NCI-H446 treated with DMSO at 0.1 percent for 48 hours (cell line): ENCODE measurements around the gene SSBP2.
A peak's percentile ranks its signal among the peaks of the same experiment; 100 is the strongest.
"Not testable (repeated sequence)": the region's sequence is repeated elsewhere in the genome, so short reads cannot be mapped to it uniquely, and the experiment has no call there.

Experiments used
- DNase-seq: peaks from one replicate; lab custom pipeline; 2025; lab: John Stamatoyannopoulos, UW

SSBP2 gene

DNA sequence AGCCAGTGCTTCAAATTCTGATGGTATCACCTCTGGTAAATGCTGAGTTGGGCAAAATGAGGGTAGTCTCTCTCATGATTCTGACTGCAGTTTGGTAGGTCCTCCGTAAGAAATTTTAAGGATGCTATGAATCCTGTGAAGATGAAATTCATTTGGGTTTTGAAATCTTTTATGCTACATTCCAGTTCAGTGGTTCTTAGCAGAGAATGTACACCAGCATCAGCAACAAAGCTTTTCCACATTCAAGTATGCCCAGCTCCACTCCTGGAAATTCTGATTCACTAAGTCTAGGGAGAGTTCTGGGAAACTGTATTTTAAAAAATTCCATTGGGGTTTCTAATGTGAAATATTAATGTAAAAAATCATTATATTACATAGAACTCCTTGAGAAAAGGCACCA lies 323.3 kb downstream of the SSBP2 start:
- no peak for DNase-seq

DNA sequence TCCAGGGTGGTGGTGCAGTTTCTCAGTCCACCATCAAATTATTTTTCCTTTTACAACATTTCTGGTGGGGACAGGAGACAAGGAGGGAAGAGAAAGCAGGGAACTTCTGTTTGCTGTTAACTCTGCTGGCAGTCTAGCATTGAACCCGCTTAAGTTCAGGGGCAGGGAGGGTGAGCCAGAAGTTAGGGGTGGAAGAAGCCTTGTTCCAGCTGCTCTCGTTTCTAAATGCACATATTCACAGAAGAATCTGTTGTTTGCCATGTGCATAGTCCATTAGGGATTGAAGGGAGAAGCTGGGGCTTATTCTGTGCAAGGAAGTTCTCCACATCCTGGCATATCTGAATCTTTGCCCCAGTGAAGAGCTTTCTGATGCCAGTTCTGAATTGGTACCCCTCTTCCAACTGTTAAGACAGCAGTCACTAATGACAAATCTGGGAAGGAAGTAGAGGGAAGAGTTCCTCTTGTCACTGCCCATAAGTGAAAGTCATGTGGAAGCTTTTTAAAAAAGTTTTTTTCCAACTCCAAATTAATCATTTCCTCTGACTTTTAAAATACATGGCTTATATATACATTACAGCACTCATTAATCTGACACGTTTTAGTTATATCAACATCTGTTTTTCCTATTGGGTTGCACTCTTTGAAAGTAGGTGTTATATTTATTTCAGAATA lies 324.4 kb downstream of the SSBP2 start:
- DNase-seq, result no peak

DNA sequence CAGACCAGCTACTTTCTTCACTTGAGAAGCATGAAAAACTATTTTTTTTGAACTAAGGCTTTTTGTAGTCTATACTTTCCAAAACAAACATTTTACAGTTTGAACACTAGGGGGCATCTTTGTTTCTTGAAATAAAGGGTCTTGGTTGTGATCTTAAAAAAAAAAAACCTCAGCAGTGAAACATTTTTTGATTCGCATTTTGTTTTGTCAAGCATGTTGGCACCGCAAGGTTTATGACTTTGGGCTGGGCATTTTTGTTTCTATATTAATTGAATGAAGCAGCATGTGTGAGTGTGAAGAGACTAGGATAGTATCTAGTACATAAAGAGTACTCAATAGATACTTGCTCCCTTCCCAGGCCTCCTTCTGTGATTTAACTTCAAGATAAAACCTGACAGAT lies 325.3 kb downstream of the SSBP2 start:
- DNase-seq, result peak; percentile 47

DNA sequence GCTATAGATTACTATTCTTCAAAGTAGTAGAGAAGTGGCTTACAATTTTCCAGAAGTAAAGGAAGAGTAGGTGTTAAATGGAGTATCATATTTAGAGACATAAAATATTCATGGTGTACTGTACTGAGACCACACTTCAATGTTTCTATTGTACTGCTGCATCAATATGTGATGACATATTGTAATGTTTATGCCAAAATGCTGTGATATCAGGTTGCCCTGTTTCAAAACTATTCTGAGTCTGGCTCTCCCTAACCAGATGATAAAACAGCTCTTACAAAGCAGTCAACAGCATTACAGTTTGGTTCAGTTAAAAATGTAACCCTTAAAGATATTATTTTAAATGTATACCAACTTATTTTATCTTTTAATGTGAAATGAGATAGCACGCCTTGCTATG lies 326.2 kb downstream of the SSBP2 start:
- DNase-seq, result no peak

DNA sequence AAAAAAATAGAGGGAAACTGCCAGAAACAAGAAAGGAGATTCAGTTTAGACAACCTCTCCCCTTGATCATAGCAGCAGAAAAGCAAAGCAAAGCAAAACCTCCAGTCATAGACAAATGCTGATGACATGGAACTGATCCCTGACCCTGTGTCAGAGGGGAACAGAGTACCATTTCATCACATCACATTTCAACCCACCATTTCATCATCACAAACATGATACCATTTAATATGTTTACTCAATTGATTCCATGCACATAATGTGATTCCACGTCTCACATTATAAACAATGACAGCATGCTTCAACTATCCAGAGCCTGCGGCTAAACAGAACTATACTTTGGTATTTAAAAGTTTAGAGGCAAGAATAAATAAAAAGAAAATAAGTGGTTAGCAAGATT lies 328.2 kb downstream of the SSBP2 start:
- no peak for DNase-seq

DNA sequence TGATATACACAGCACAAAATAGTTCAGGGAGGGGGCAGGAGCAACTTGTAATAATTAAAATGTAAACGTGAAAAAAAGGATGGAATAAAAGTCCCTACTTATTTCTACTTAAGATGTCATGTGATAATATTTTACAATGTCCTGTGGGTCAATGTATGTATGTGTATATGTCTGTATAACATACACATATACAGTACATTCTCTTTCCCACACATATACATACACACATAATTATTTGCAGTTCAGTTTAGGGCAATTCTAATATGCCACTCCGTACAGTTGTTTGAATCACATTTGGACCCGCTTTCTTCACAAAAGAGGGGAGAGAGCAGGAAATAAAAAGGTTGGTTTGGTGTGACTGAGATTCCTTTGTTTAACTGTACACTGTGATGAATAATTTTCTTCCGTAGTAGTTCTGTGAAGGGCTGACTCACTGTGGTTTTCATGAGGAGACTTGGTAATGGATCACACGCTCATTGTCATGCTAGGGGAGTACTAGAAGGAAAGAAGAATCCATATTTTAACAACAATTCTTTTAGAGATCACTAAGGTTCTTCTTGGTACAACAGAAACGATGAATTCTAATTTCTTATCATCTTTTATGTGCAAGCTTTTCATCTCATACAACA lies 330.7 kb downstream of the SSBP2 start:
- DNase-seq, result no peak

DNA sequence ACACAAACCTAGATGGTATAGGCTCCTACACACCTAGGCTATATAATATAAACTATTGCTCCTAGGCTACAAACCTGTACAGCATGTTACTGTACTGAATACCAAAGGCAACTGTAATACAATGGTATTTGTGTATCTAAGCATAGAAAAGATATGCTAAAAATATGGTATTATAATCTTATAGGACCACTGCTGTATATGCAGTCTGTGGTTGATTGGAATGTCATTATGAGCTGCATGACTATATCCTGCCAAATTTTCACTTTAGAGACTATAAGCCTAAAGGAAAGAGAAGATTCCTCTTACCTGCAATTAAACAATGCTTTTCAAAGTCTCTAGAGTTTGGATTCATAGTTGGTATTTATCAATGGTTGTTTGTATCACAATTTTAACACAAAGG lies 332.3 kb downstream of the SSBP2 start:
- DNase-seq, result no peak

DNA sequence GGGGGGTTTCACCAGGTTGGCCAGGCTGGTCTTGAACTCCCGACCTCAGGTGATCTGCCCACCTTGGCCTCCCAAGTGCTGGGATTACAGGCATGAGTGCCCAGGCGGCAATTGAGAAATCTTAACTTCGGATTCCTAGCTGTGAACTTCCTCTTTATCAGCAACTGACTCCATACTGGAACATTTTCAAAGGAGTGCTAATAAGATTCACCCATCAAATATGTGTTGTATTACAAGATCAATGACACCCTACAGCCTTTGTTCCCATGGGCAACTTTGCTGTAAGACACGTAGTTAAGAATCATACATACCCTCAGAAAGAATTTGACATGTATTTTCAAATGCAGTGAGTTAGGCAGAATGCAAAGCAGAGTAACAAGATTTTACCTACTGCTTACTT lies 333.8 kb downstream of the SSBP2 start:
- no peak for DNase-seq

DNA sequence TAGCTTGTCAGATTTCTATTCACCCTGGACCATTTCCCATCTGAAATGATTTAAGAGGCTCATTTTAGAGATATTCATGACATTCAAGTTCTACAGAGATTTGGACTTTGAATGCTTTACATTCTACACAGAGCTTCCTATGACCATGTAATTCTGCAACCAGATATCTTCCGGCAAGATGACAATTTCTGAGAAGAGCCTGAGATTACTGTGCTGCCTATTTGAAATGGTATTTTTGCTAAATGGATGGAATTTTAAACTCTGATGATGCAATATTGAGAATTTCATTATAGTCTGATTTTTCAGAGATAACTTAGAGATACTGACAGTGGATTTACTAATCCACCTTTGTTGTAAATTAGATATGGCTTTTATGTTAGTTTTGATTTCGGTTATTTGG lies 341.0 kb downstream of the SSBP2 start:
- no peak for DNase-seq

DNA sequence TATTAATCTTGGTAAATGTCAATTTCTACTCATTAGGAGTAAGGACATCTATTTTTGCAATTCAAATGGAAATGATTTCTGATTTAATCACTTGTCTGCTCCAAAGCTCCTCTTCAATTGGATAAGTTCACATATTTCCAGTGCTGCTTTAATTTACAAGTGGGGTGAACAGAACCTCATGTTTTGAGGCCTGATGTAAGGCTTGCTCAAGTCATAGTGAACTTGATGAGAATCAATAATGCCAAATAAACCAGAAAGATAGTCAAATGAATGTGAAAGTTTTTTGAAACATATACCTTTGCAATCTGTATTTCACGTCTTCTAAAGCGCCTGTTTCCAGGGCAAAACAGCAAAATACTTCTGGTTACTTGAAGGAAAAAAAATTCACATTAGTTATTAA lies 341.5 kb downstream of the SSBP2 start:
- DNase-seq, result no peak

DNA sequence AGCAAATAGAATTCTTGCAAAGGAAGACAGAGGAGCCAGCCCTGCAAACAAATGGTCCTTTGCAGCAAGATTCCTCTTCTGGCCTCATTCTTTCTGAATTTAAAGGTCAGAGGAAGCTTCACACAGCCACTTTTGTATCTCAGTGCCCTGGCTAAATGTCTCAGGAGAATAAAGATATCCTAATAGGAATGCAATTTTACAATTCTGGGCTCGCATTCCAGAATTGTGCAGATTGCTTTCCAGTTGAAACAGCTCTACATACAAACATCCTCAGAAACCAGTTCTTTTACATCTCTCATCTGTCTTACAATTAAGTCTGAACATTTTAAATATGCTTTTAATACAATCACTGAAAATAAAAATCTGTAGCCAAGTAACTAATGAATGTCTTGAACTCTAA lies 342.4 kb downstream of the SSBP2 start:
- no peak for DNase-seq

DNA sequence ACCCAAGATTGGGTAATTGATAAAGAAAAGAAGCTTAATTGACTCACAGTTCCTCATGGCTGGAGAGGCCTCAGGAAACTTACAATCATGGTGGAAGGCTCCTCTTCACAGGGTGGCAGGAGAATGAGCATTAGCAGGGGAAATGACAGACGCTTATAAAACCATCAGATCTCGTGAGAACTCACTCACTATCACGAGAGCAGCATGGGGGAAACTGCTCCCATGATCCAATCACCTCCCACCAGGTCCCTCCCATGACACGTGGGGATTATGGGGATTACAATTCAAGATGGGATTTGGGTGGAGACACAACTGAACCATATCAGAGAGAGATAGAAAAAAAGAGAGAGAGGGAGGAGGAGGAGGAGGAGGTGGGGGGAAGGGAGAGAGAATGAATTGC lies 343.1 kb downstream of the SSBP2 start:
- DNase-seq, result not testable (repeated sequence)

DNA sequence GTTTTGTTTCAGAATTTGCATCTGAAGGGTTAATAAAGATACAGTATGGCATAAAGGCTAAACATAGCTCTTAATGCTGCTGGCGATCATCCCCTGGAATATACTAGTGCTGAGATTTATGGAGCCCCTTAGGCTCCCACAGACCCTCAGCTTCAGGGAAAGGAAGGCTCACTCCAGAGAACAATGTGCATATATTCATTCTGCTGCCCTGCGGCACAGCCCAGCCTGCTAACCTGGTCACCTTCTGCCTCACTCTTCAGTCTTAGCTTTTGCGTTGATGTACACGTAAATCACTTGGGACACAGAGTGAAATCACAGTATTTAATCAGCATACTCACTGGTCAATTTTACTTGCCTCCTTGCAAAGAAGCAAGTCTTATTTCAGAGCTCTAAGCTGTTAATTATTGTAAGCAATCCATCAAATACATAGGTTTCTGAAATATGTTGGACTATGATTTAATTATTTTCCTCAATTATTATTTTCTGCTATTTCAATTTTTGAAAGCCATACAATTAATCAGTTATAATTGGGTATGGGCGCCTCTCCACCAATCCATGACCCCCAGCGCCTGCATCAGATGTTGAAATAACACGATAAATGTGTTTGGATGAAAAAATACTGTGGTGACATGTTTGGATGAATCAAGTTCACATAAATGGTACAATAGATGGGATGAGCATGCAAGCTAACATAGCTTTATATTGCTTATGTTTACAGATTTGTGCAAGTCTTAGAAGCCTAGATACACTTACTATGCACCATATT lies 345.6 kb downstream of the SSBP2 start:
- DNase-seq, result no peak

DNA sequence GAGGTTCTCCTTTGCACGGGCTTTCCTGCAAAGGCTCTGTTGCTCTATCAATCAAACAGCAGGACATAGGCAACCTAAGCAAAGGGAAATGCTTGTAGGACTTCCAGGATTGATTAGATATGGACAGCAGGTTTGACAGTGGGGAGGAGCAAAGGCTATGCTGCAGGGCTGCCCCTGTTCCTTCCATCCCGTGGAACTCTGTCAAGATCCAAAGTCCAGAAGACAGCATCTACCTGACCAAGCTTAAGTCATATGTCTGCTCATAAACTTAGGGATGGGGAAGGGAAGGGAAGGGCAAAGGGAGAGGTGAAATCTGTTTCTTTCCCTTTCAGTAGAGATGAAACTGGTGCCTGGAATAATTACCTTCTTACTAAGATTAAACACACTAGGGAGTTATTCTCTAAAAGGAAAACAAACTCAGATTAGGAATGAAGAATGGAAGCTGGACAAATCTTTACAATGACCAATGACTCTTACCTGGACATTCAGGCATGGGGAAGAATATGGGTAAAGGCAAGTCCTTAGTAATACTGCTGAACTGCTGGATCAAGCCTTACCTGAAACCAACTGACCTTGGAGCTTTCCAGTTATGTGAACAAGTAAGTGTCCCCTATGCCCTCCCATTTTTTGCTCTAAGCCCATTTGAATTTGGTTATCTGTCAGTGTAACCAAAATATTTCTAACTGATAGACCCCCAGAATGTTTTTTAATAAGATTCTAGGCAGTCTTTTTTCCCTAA lies 348.5 kb downstream of the SSBP2 start:
- no peak for DNase-seq

DNA sequence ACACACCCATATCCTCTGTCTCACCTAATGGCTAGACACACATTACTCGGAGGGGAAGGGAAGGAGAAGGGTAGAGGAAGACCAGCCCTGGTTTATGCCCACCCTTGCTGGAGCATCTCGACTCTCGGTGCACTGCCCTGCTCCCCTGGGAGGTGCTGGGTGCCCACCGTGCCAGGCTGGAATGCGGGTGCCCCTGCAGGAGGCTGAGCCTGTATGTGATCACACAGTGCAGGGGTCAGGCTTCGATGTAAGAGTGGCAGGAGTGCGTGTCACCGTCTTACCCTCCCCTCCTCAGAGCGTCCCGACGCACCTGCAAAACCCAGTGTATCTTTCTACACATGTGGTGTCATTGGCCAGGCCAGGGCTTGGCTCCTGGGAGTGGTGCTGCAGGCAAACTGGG lies 349.6 kb downstream of the SSBP2 start:
- no peak for DNase-seq

DNA sequence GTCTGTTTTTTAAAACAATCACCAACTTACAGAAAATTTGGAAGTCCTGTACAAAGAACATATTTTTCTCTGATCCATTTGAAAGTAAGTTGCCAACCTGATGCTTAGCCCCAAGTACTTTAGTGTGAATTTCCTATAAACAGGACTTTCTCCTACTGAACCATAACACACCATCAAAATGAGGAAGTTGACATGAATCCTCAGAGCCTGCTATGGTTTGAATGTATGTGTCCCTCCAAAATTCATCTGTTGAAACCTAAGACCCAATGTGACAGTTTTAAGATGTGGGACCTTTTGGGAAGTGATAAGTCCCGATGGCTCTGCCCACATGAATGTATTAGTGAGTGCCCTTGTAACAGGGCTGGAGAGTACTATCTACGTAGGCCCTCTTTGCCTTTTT lies 350.5 kb downstream of the SSBP2 start:
- no peak for DNase-seq

DNA sequence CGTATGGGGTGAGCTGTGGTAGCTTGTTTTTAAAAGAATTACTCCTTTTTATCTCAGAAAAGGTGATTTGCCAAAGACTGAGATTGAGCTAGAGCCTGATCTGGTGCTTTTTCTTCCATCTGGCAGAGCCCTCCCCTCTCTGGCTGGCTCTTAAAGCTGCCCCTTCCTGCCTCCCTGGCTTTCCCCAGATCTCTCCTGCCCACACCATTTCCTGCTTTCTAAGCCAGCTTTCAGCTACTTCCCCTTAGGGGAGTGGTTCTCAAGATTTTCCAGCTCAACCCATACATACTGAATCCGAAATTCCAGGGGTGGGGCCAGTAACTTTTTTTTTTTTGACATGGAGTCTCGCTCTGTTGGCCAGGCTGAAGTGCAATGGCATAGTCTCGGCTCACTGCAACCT lies 352.2 kb downstream of the SSBP2 start:
- no peak for DNase-seq

DNA sequence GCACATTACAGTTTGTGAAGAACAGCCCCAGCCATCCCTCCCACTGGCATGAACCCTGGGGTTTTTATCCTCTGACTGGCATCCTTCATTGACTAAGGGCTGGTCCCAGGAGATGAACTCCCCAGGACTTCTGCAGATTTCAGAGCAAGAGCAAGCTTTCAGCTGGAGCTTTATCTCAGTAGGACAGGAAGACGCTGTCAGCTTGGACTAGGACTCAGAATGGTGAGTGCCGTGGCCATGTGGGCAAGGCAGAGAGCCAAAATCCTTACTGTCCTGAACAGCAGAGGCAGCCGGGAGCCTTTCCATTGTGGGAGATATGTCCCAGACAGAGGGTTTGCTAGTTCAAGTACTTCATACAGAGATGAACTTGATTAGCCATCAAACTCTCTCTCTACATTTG lies 353.7 kb downstream of the SSBP2 start:
- no peak for DNase-seq

DNA sequence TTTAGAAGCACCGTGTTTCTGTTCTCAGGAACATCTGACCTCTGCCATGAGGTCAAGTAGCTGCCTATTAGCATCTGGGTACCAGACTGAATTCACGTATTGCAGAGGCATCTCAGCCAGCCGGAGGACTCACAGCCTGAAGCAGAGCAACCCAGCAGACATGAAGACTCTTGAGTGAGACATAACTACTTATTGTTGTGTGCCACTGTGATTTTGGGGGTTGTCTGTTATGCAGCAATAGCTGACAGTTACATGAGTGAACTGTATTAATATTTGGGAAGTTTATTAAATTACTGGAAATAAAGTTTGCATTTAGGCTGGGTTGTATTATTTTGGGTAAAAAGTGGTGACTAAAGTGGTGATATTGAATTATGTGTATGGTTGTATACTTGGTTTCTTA lies 355.6 kb downstream of the SSBP2 start:
- DNase-seq, result no peak

DNA sequence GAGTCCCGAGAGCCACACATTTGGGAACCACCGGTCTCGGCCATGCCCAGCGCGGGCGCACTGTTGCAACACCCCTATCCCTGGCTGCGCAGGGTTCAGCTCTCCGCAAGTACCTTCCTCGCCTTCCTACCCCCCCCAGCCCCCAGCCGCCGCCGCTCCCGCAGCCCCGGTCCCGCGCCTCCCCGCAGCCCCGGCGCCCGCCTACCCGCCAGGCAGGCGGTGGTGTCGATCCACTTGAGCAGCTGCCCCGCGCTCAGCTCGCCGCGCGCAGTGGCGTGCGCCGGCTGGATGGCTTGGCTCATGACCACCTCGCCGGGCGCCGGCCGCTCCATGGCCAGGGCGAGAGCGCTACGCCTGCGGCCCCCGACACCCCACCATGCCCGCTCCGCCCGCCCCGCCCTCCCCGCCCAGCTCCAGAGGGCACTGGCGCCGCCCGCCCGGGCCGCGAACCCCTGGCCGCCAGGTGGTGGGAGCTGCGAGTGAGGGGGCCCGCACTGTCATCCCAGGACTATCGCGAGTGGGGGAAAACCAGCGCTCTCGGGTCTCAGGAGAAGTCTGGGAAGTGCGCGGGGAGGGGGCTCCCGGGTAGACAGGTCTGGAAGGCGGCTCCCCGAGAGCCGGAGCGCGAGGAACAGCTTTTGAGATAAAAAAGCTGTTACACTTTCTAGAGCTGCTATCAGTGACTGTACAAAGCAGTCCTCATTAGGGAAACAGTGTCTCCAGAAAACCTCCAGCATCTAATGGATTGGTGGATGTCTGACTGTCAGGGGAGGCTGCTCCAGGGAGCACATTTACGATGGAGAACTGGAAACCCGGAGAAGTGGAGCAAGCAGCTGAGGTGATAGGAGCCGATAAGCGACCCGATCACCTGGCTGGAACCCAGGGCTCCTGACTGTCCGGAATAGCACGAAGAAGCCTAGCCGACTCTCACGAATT lies 356.8 kb downstream of the SSBP2 start, which contains the start of gene ACOT12:
ACOT12 (minus strand) TSS at position 352 of the 936 bp plus-strand sequence; CDS start at position 332, 20 bp downstream.
- no peak for DNase-seq

DNA sequence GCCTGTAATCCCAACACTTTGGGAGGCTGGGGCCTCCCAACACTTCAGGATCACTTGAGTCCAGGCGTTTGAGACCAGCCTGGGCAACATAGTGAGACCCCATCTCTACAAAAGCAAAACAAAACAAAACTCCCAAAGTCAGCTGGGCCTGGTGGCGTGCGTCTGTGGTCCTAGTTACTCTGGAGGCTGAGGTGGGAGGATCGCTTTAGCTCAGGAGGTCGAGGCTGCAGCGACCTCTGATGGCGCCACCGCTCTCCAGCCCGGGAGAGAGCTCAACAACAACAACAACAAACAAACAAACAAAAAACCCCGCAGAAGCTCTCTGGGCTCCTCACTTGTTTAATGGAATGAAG lies 357.5 kb downstream of the SSBP2 start:
- DNase-seq, result no peak

DNA sequence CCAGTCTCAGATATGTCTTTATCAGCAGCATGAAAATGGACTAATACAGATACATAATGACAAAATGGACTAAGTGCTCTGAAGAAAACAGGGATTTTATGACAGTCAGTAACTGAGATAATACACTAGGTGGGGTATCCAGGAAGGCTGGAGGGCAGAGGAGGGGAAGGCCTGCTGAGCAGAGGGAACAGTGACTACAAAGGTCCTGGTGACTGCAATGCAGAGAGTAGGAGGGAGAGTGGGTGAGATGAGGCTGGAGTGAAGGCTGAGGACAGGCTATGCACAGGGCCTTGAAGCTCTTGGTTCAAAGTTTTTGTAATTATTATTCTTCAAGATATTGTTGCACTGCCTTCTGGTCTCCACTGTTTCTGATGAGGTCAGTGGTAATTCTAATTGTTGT lies 361.9 kb downstream of the SSBP2 start:
- no peak for DNase-seq
